AG04449 (cell line): Measurements from ENCODE around the gene FICD.

Experiments
- CTCF ChIA-PET: fragments of 350-600 bp; formaldehyde crosslinking; extraction: SDS; loops from one replicate; lab custom pipeline; 2021; ENCODE audit warnings: antibody characterized with exemption; lab: Yijun Ruan, JAX
- POLR2A ChIA-PET: fragments of 400-600, 350-600 bp; formaldehyde crosslinking; extraction: SDS; loops from one replicate; lab custom pipeline; 2020; ENCODE audit warnings: antibody characterized with exemption, inconsistent platforms; lab: Yijun Ruan, JAX
- DNase-seq: peaks from one replicate; pipeline ENCODE4 v3.0.0-alpha.2; 2010; ENCODE audit warnings: low read depth, low spot score
- H3K4me3 ChIP-seq: 2 replicates; pipeline ENCODE4 v1.5.1; 2011; ENCODE audit warnings: low read depth, mild to moderate bottlenecking, control low read depth, low read length
- TF ChIP-seq, protein P1 (sequence below): IDR thresholded peaks from one replicate; pipeline ENCODE4 v1.5.1; 2011; ENCODE audit warnings: mild to moderate bottlenecking, moderate library complexity, low read length, control low read depth, inconsistent platforms; ENCODE audit not compliant: insufficient read depth; ENCODE audit errors: missing control alignments

Gene FICD

DNA sequence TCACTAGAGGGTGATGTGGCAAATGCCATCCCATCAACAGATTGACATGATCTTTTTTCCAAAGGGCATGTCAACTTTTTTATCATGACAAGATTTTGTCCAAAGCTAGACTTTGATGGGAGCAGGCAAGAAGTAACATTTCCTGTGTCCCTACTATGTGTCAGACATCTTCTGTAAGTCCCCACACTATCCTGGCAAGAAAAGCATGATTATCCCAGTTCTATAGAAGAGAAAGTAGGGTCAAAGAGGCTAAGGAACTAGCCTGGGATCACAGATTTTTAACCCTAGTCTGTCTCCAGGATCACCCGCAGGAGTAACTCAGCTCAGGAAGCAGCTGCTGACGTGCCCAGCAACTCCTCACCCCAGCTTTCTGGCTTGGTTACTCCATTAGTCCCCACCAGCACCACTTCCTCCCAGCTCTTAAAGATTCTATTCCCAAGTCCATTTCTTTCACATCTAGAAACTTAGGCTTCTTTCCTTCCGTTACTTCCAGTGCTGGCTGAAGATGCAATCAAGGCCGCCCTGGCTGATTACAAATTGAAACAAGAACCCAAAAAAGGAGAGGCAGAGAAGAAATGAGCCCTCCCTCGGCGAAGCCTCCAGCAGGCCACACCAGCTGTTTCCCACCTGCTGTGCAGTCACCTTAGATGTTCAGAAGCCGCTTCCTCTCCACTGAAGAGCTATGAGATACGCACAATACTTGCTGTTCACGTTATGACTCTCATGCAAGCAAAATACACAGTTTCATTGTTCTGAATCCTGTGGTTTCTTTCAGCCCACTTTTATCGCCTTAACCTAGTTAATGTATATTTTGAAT, 53.5 kb downstream of the FICD start:
- no peak for DNase-seq
- TF ChIP-seq, protein P1, sequence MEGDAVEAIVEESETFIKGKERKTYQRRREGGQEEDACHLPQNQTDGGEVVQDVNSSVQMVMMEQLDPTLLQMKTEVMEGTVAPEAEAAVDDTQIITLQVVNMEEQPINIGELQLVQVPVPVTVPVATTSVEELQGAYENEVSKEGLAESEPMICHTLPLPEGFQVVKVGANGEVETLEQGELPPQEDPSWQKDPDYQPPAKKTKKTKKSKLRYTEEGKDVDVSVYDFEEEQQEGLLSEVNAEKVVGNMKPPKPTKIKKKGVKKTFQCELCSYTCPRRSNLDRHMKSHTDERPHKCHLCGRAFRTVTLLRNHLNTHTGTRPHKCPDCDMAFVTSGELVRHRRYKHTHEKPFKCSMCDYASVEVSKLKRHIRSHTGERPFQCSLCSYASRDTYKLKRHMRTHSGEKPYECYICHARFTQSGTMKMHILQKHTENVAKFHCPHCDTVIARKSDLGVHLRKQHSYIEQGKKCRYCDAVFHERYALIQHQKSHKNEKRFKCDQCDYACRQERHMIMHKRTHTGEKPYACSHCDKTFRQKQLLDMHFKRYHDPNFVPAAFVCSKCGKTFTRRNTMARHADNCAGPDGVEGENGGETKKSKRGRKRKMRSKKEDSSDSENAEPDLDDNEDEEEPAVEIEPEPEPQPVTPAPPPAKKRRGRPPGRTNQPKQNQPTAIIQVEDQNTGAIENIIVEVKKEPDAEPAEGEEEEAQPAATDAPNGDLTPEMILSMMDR, result no peak
- POLR2A ChIA-PET, result no interaction called here
- no peak overlapping the region for H3K4me3 ChIP-seq
- CTCF ChIA-PET, result interaction anchor here (0.9 to 24.1 kb wide), 11 partner anchors 9 to 524 kb away, joined by 3 to 1115 read pairs (median 3); partner anchors contain the start of gene ALKBH2
